Stimulated activated CD4-positive, alpha-beta T cell treated with anti-CD3 and anti-CD28 coated beads, Interleukin-2, amount 100 ng/mL, for 48 hours (primary cell): Measurements from ENCODE around the gene NTM.
"Not testable (repeated sequence)": the region's sequence is repeated elsewhere in the genome, so short reads cannot be mapped to it uniquely, and the experiment has no call there.

Experiments
- DNase-seq, 2 donors: peaks; one replicate each; pipeline ENCODE4 v3.0.0-alpha.2; 2020

Gene NTM

GRCh38 chr11:131370090-131370751, at the start of gene NTM:
TSS of gene NTM (plus strand) at chr11:131370615.
- DNase-seq = no peak

GRCh38 chr11:131324921-131325570, 45.4 kb upstream of the NTM start:
- no peak for DNase-seq

- no peak for DNase-seq
Measured at GRCh38 chr11:131326829-131327228, 43.6 kb upstream of the NTM start.

- DNase-seq = no peak
Measured at GRCh38 chr11:131327421-131327820, 43.0 kb upstream of the NTM start.

- DNase-seq = no peak
Measured at GRCh38 chr11:131328843-131329242, 41.6 kb upstream of the NTM start.

GRCh38 chr11:131331010-131331409, 39.4 kb upstream of the NTM start:
- no peak for DNase-seq

GRCh38 chr11:131331546-131331945, 38.9 kb upstream of the NTM start:
- DNase-seq = no peak

GRCh38 chr11:131334601-131335000, 35.8 kb upstream of the NTM start:
- DNase-seq = no peak

GRCh38 chr11:131341900-131342299, 28.5 kb upstream of the NTM start:
- DNase-seq = not testable (repeated sequence)

GRCh38 chr11:131342442-131342841, 28.0 kb upstream of the NTM start:
- not testable (repeated sequence) for DNase-seq

GRCh38 chr11:131345406-131345805, 25.0 kb upstream of the NTM start:
- no peak for DNase-seq

GRCh38 chr11:131349368-131350086, 20.9 kb upstream of the NTM start:
- no peak for DNase-seq

- DNase-seq = no peak
Measured at GRCh38 chr11:131350872-131351271, 19.5 kb upstream of the NTM start.

- DNase-seq = no peak
Measured at GRCh38 chr11:131351848-131352247, 18.6 kb upstream of the NTM start.

GRCh38 chr11:131353766-131354165, 16.6 kb upstream of the NTM start:
- DNase-seq = no peak

- no peak for DNase-seq
Measured at GRCh38 chr11:131354251-131354701, 16.1 kb upstream of the NTM start.

- DNase-seq = no peak
Measured at GRCh38 chr11:131356206-131356605, 14.2 kb upstream of the NTM start.

GRCh38 chr11:131365329-131365930, 5.0 kb upstream of the NTM start:
- no peak for DNase-seq

GRCh38 chr11:131370901-131371790, 731 bp downstream of the NTM start:
- no peak for DNase-seq

GRCh38 chr11:131371791-131372104, 1.3 kb downstream of the NTM start:
- no peak for DNase-seq

GRCh38 chr11:131372234-131372962, 2.0 kb downstream of the NTM start:
- no peak for DNase-seq
